Renal cortex interstitium (tissue), 3 donors: ENCODE measurements around the gene OR4C45. TPM values are rescaled to one million over a fixed set of nuclear protein-coding genes. Genes with fewer than 3 reads are reported as not detected.

Experiments
- polyA plus RNA-seq, 3 donors: library from polyadenylated mRNA; unstranded; fragments of 120-200 nt; gene quantifications; one replicate each; pipeline ENCODE4 v1.2.1, GENCODE V29; 2013; ENCODE audit not compliant: insufficient read length in 3 of 3

Gene OR4C45
- polyA plus RNA-seq, 3 donors: not detected

Other genes starting within 250 kb of the OR4C45 start
- gene OR4C13, start 80.5 kb upstream of the OR4C45 start, polyA plus RNA-seq: not detected
- not detected for gene OR4C12, start 50.3 kb upstream of the OR4C45 start, polyA plus RNA-seq